ENCODE results near the gene VPS51.

GRCh38 chr11:65135633-65136145 lies 39.7 kb downstream of the VPS51 start:
- TF ChIP-seq CTCF (IDR thresholded peaks at IDR 0.05; ENCODE audit: low read length) (no peak), EZH2phosphoT487 (IDR thresholded peaks at IDR 0.05; ENCODE audit: low read length) (no peak), EZH2 (optimal IDR thresholded peaks at IDR 0.05; ENCODE audit: low read depth, low read length) (no peak)

Measured in MM.1S (cell line).